ENCODE measurements around the gene P2RY6.

P2RY6 gene

GRCh38 chr11:73318501-73319011 lies 46.4 kb downstream of the P2RY6 start:
- no peak for DNase-seq (ENCODE audit: low read depth)

GRCh38 chr11:73320763-73321603 lies 48.8 kb downstream of the P2RY6 start:
- no peak for DNase-seq (ENCODE audit: low read depth)

GRCh38 chr11:73321604-73322381 lies 49.7 kb downstream of the P2RY6 start:
- no peak for DNase-seq (ENCODE audit: low read depth)

GRCh38 chr11:73322382-73323306 lies 50.5 kb downstream of the P2RY6 start:
- DNase-seq (ENCODE audit: low read depth) = no peak

- DNase-seq (ENCODE audit: low read depth) = no peak
Measured at GRCh38 chr11:73323464-73323863, 51.3 kb downstream of the P2RY6 start.

- DNase-seq (ENCODE audit: low read depth) = no peak
Measured at GRCh38 chr11:73324116-73324515, 52.0 kb downstream of the P2RY6 start.

GRCh38 chr11:73324665-73325035 lies 52.5 kb downstream of the P2RY6 start:
- no peak for DNase-seq (ENCODE audit: low read depth)

GRCh38 chr11:73325036-73325981 lies 53.2 kb downstream of the P2RY6 start:
- DNase-seq (ENCODE audit: low read depth) = no peak

- DNase-seq (ENCODE audit: low read depth) = no peak
Measured at GRCh38 chr11:73326929-73327811, 55.0 kb downstream of the P2RY6 start.

- no peak for DNase-seq (ENCODE audit: low read depth)
Measured at GRCh38 chr11:73327812-73328364, 55.8 kb downstream of the P2RY6 start.

GRCh38 chr11:73330569-73331093 lies 58.5 kb downstream of the P2RY6 start:
- DNase-seq (ENCODE audit: low read depth) = no peak

- DNase-seq (ENCODE audit: low read depth) = no peak
Measured at GRCh38 chr11:73331138-73331916, 59.2 kb downstream of the P2RY6 start.

- DNase-seq (ENCODE audit: low read depth) = no peak
Measured at GRCh38 chr11:73333173-73333572, 61.0 kb downstream of the P2RY6 start.

- no peak for DNase-seq (ENCODE audit: low read depth)
Measured at GRCh38 chr11:73333640-73334383, 61.7 kb downstream of the P2RY6 start.

GRCh38 chr11:73334384-73335203 lies 62.5 kb downstream of the P2RY6 start:
- no peak for DNase-seq (ENCODE audit: low read depth)

GRCh38 chr11:73335204-73335923 lies 63.2 kb downstream of the P2RY6 start:
- peak; percentile 63 for DNase-seq (ENCODE audit: low read depth)

Data from activated T-helper 1 cell treated with Interleukin-2 at 50 U/mL for 16 hours (primary cell).